Measurements from ENCODE around the gene FABP2. TPM values are rescaled to one million over a fixed set of nuclear protein-coding genes. Genes with fewer than 3 reads are reported as not detected.

FABP2 gene
- total RNA-seq, 2 donors from 2014 or later: not detected

DNA sequence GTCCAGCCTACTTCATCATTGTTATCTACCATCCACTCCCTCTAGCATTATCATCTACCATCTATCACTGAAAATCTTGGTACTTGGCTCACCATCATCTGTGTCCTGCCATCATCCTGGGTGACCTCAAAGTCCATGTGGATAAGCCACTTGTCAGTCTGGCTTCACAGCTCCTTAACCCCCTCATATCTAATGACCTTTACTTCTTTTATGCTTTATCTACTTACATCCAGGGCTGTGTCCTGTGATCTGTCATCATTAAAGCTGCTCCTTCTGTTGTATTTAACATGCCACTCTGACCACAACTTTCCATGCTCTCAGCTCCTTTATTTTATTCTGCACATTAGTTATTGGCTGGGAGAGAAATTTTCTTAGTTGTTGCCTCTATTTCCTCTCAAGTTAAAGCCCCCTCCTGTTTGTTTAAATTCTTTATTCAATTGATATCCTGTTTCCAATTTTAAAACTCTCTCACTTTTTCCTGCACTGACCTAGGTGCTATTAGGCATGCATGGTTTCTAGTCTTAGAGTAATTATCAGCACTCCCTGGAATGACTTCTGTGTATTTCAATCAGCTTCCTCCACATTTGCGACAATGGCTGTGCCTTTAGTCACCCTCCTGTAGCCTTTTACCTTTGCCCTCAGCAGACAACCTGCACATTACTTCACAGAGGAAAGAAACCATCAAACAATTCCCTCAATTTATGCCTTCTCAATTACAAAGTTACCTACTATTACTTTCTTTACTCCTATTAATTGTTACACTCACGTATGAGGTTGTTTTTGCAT, 8.1 kb upstream of the FABP2 start:
- H3K36me3 Mint-ChIP-seq: peaks cover 6 to 8% of the 10 kb centered on the region in 2 donors
- ATAC-seq (no peak), DNase-seq (ENCODE audit: low spot score in 2 of 2) (no peak)
- peaks cover 0 to 6% of the 10 kb centered on the region in 2 donors for H3K9me3 Mint-ChIP-seq
- no peak overlapping the region for H3K27ac Mint-ChIP-seq

DNA sequence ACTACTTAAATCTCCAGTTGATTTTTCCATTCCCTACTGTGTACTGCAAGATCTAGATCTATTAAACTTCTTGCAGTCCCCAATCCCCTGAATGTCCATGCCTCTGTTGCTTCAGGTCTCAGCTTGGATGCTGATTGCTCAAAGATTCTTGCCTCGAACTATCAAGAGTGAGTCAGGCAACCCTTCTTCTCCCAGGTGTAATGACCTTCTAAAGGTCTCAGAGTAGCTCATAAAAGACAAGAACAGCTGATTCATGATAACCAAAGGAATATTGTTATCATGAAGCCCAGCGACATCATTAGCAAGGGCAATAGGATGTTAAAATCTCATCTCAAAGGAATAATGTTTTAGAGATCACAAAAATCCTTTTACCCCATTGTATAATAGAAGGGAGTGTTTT, 6.8 kb upstream of the FABP2 start:
- DNase-seq (ENCODE audit: low spot score in 2 of 2): no peak

DNA sequence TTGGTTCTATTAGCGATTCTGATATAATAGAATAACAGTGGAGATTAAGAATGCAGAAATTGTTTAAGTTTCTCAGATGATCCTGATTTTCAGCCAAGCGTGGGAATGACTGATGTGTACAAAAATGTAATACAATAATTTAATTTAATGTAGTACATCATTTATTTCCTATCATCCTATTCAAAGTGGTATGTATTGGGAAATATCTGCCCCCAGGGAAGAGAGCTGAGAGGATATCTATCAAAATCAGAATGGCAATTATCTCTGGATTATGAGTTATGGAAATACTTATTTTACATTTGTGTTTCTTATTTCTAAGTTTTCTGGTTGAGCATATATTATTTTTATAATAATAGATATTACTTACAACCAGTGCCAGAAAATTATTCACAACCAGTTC, 3.9 kb downstream of the FABP2 start:
- no peak for DNase-seq (ENCODE audit: low spot score in 2 of 2)
- H3K9me3 Mint-ChIP-seq: no peaks in the 10 kb centered on the region
- no peak for ATAC-seq
- H3K27ac Mint-ChIP-seq: no peak overlapping the region
- H3K36me3 Mint-ChIP-seq: no peaks in the 10 kb centered on the region

More for the DNA sequence above, 6.8 kb upstream of the FABP2 start:
- H3K36me3 Mint-ChIP-seq: peaks cover 6 to 8% of the 10 kb centered on the region in 2 donors
- no peak overlapping the region for H3K27ac Mint-ChIP-seq
- H3K9me3 Mint-ChIP-seq: peaks cover 0 to 6% of the 10 kb centered on the region in 2 donors
- ATAC-seq: no peak

DNA sequence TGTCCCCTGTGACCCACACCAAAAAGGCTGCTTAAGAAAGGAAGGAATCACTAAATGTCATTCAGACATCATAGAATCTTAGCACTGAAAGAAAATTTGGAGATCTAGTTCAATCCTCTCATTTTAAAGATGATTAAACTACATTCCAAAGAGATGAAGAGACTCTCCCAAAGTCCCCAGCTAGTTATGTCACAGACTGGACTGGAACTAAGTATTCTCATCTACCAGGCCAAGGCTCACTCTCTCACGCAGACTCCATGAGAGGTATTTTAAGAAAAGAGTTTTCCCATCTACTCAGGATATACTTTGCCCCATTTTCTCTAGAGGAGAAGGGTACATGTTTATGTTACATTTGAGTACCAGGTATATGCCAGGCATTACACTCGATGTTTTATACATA, 6.9 kb downstream of the FABP2 start:
- no peaks in the 10 kb centered on the region for H3K36me3 Mint-ChIP-seq
- ATAC-seq (no peak), DNase-seq (ENCODE audit: low spot score in 2 of 2) (no peak)
- H3K9me3 Mint-ChIP-seq: no peaks in the 10 kb centered on the region
- no peak overlapping the region for H3K27ac Mint-ChIP-seq

DNA sequence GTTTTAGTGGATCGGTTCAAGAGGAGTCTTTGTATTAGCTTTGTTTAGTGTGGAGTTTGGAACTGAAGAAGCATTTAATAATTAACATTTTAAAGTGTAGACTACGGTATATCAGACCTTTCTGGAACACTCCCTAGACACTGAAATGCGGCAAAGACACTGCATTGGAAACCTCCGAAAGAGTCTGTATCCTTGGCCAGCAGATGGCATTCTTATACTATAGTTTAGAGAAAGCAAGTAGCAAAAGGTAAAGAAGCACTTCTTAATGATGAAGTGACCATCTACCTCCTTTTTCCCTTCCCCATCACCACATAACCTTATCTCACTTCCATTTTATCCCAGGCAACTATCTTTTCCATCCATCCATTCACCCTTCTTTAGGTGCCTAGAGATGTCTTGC, 7.6 kb downstream of the FABP2 start:
- no peak overlapping the region for H3K27ac Mint-ChIP-seq
- DNase-seq (ENCODE audit: low spot score in 2 of 2) (no peak), ATAC-seq (peak; percentile 40 to 81)

DNA sequence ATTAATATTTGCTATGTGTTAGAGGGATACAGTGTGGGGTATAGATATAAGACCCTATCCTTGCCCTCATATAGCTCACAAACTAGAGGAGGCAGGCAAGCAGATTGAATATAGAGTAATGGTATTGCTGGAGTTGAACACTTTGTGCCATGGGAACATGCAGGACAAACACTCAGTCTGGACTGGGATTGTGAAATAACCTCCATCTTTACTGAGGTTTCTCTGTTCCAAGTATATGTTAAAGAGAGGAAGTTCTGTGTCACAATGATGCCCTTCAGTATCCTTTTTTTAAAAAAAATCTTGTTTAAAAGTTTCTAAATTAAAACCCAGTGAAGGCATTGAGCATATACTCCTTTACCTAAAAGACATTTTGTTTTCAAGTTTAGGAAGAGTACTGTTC, 8.7 kb downstream of the FABP2 start:
- Mint-ChIP-seq H3K27ac (no peak overlapping the region), H3K9me3 (no peaks in the 10 kb centered on the region), H3K36me3 (no peaks in the 10 kb centered on the region)
- no peak for ATAC-seq
- DNase-seq (ENCODE audit: low spot score in 2 of 2): no peak

More for the DNA sequence above, 7.6 kb downstream of the FABP2 start:
- no peaks in the 10 kb centered on the region for H3K9me3 Mint-ChIP-seq
- no peaks in the 10 kb centered on the region for H3K36me3 Mint-ChIP-seq

DNA sequence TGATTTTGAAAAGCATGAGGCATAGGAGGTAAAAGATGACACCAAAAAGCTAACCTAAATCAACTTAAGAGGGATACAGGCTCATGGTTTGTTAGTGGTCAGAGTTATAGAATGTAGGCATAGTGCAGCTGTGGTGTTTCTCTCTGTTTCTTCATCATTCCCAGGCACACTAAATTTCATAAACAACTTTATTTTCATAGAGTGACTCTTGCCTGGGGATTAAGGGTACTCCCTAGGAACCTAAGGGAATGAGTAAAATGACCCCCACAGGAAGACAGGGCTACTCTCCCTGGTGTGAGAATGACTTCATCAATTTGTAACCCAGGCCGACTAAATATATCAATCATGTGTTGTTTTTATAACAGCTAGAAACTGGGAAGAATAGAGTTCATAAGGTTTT, 11.1 kb downstream of the FABP2 start:
- ATAC-seq (no peak), DNase-seq (ENCODE audit: low spot score in 2 of 2) (no peak)
- Mint-ChIP-seq H3K36me3 (no peaks in the 10 kb centered on the region), H3K9me3 (no peaks in the 10 kb centered on the region), H3K27ac (no peak overlapping the region)

DNA sequence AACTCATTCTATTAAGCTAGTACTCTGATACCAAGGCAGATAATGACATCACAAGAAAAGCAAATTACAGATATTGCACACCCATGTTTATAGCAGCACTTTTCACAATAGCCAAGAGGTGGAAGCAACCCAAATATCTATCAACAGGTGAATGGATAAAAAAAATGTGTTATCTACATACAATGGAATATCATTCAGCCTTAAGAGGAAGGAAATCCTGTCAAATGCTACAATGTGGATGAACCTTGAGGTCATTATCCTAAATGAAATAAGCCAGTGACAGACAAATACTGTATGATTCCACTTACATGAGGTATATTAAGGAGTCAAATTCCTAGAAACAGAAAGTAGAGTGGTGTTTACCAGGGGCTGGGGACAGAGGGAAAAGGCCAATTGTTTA, 14.3 kb downstream of the FABP2 start:
- DNase-seq (ENCODE audit: low spot score in 2 of 2) (no peak), ATAC-seq (no peak)
- Mint-ChIP-seq H3K9me3 (peaks cover 0 to 5% of the 10 kb centered on the region in 2 donors), H3K36me3 (peaks cover 0 to 4% of the 10 kb centered on the region in 2 donors), H3K27ac (no peak overlapping the region)

DNA sequence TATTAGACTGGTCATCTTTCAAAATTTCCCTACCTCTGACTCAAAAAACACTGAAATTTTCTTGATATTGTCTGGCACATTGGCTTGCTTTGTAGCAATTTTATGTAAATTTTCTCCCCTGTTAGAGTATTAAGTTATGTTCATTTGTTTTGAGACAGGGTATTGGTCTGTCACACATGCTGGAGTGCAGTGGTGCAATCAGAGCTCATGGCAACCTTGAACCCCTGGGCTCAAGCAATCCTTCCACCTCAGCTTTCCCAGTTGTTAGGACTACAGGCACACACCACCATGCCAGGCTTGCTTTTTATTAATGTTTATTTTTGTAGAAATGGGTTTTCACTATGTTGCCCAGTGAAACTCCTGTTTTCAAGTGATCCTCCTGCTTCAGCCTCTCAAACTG, 17.5 kb downstream of the FABP2 start:
- no peak for DNase-seq (ENCODE audit: low spot score in 2 of 2)

DNA sequence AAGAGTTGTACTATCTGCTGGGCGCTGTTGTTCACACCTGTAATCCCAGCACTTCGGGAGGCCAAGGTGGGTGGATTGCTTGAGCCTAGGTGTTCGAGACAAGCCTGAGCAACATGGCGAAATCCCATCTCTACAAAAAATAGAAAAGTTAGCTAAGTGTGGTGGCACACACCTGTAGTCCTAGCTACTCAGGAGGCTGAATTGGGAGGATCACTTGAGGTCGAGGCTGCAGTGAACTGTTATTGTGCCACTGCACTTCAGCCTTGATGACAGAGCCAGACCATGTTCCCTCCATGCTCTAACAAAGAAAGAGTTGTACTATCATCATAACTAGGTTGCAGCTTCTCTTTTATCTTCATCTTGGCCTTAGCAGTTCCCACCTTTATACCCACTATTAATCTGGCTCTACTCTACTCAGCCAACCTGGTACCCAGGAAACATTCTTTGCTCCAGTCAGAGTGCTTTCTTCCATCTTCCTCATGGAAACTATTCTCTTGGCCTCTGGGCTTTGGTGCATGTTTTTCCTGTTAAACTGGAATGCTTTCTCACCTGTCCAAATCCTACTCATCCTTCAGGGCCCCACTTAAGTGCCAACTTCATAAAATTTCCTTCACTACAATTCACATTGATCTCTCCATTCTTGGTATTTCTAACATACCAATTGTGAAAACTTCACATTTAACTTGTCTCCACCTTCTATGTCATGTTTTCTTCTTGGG, 18.2 kb downstream of the FABP2 start:
- peaks cover 0 to 5% of the 10 kb centered on the region in 2 donors for H3K9me3 Mint-ChIP-seq
- ATAC-seq: no peak
- H3K36me3 Mint-ChIP-seq: peaks cover 19 to 38% of the 10 kb centered on the region in 2 donors
- H3K27ac Mint-ChIP-seq: no peak overlapping the region
- no peak for DNase-seq (ENCODE audit: low spot score in 2 of 2)

More for the DNA sequence above, 17.5 kb downstream of the FABP2 start:
- Mint-ChIP-seq H3K36me3 (peaks cover 13 to 31% of the 10 kb centered on the region in 2 donors), H3K27ac (no peak overlapping the region), H3K9me3 (peaks cover 0 to 5% of the 10 kb centered on the region in 2 donors)
- no peak for ATAC-seq

DNA sequence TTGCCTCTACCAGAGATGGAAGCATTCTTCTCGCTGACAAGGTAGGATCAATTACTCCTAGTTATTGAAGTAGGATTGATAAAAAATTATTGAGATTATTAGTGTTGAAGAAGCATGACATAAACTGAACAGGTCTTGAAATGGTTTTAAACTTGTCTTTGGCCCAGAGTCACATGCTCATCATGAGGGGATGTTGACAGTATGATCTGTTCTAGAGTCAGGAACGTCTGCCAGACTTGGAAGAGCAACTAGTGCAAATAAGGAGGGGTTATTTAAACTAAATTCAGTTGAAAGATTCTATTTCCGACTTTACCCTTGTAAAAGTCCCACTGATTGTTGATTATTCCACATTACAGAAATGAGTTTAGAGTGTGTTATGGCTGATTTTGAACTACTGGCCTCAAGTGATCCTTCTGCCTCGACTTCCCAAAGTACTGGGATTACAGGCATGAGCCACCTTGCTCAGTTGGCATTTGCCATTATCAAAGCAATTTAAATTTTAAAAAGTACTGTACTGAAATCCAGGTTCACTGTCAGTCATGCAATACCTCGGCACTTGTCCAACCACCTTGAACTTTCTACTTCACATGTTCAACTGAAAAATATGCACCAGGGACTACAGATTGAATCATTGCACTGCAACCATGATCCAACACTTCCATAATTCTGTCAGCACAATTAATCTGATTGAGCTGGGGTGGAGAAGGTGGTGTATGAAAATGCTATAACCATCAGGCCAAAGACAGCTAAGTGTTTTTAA, 19.7 kb downstream of the FABP2 start:
- Mint-ChIP-seq H3K9me3 (peaks cover 0 to 5% of the 10 kb centered on the region in 2 donors), H3K36me3 (peaks cover 21 to 51% of the 10 kb centered on the region in 2 donors), H3K27ac (no peak overlapping the region)
- DNase-seq (ENCODE audit: low spot score in 2 of 2) (no peak), ATAC-seq (no peak)

DNA sequence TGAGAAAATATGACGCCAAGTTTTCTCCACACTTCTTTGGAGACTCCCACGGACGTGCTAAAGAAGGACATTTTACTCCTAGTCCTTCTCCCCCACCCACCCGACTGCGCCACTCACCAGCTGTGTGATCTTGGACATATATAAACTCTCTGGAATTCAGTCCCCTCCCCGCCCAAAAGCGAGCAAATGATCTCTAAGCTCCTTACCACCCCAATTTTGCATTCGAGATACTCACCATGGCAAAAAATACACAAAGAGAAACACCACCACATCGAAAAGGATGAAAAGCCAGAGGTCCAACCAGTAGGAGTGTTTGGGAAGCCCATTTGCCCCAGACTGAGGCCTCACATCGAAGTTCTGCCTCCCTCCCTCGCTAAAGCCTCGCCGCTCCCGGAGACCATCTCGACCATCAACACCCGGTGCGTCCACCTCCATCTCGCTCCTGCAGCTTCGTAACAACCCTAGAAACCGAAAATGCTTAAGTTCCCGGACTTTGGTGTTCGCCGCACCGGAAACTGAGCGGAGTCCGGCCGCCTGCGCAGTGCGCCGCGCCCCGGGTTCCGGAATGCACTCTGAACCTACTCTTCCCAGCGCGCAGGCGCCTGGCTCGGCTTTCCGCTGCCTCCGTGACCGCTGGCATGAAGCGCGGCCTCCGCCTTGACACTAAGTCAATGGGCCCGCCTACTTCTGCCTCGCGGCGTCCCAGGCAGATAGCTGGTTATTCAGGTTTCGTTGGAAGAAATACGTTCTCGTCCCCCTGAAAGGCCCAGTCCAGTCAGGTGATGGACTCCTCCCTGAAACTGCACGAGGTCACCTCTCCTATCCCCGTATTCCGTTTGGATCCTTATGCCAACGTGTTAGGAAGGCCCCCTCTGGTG, 21.6 kb downstream of the FABP2 start:
- DNase-seq (ENCODE audit: low spot score in 2 of 2) (peak; percentile 89 to 95), ATAC-seq (peak; percentile 97 to 99)
- peaks cover 28 to 60% of the 10 kb centered on the region in 2 donors for H3K36me3 Mint-ChIP-seq
- H3K9me3 Mint-ChIP-seq: peaks cover 4 to 9% of the 10 kb centered on the region in 2 donors
- peak overlapping the region; percentile 96 to 100 for H3K27ac Mint-ChIP-seq

DNA sequence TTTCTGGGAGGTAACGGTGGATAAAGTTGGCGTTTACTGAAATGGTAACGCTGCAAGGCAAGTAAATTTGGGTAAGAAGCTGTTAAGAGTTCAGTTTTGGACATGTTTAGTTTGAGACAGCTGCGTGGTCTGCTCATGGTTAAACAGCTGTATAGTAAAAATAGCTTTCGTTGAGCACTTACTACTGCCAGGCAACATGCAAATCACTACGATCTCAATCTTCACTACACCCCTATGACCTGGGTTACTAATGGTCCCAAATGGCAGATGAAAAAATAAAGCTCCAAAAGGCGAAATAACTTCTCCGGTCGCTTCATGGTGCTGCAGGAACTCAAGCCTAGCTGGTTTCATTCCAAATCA, 22.2 kb downstream of the FABP2 start:
- ATAC-seq (peak in 1 of 2 donors; percentile 3), DNase-seq (ENCODE audit: low spot score in 2 of 2) (no peak)
- H3K27ac Mint-ChIP-seq: peak overlapping the region; percentile 96 to 100
- H3K36me3 Mint-ChIP-seq: peaks cover 28 to 60% of the 10 kb centered on the region in 2 donors
- peaks cover 4 to 9% of the 10 kb centered on the region in 2 donors for H3K9me3 Mint-ChIP-seq

DNA sequence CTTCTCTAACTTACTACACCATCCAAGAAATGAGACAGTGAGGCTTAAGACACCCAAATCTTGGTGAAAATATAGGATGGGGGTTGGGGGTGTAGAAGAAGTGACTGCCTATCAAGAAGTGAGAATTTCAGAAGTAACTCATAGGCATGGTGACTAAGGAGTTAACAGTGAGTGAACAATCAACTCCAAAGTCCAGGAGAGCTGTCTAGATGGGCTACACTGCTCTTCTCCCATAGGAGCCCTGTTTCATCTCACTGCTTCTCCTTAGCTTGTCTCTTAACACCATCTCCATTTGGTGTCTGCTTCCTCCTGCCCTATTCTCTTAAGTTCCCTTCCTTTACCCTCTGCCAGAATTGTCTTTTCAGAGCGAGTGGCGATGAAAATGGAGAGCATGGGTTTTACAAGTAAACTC, 22.7 kb downstream of the FABP2 start:
- H3K27ac Mint-ChIP-seq: peak overlapping the region; percentile 96 to 100
- peak; percentile 12 to 15 for ATAC-seq
- no peak for DNase-seq (ENCODE audit: low spot score in 2 of 2)
- H3K36me3 Mint-ChIP-seq: peaks cover 28 to 60% of the 10 kb centered on the region in 2 donors
- peaks cover 4 to 9% of the 10 kb centered on the region in 2 donors for H3K9me3 Mint-ChIP-seq

DNA sequence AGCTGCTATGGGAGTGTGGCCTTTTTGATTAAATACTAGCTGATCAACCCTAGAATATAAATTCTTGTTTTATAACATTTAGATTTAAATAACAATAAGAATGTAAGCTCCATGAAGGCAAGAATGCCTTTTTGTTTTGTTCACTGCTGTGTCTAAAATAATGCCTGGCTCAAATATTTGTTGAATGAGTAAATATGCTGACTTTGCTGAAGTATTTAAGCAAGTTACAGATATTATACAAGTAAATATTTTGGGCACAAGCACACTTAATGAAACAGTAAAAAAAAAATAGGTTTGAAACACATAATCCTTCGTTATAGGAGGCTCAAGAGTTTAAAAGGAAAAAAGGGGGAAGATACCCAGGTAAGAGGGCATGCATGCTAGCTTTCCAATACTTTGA, 24.1 kb downstream of the FABP2 start:
- H3K27ac Mint-ChIP-seq: no peak overlapping the region
- ATAC-seq (no peak), DNase-seq (ENCODE audit: low spot score in 2 of 2) (no peak)
- peaks cover 28 to 56% of the 10 kb centered on the region in 2 donors for H3K36me3 Mint-ChIP-seq
- H3K9me3 Mint-ChIP-seq: peaks cover 4 to 5% of the 10 kb centered on the region in 2 donors

DNA sequence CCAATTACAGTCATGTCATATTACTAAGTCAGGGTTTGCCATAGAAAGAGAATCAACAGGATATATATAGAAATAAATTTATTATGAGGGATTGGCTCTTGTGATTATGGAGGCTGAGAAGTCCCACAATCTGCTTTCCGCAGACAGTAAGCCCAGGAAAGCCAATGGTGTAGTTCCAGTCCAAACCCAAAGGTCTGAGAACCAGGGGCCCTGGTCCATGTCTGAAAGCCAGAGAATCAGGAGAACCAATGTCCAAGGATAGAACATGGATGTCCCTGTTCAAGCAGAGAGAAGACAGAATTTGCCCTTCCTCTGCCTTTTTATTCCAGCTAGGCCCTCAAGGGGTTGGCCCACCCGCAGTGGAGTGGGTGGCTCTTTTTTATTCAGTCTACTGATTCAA, 25.6 kb downstream of the FABP2 start:
- DNase-seq (ENCODE audit: low spot score in 2 of 2) (no peak), ATAC-seq (no peak)
- Mint-ChIP-seq H3K9me3 (peaks cover 4 to 5% of the 10 kb centered on the region in 2 donors), H3K27ac (peak overlapping the region in 1 of 2 donors; percentile 38), H3K36me3 (peaks cover 28 to 51% of the 10 kb centered on the region in 2 donors)
